Neural cell (in vitro differentiated cells): ENCODE data around the gene PRDM11. TPM values are rescaled to one million over a fixed set of nuclear protein-coding genes. Genes with fewer than 3 reads are reported as not detected.

Experiments
- H2AFZ ChIP-seq: fragments of 200-600, 300-800 bp; sonication (generic), shearing (Covaris generic); 2 replicates; pipeline ENCODE4 v1.6.0; 2014; ENCODE audit warnings: low read depth, mild to moderate bottlenecking, antibody characterized with exemption, low read length, moderate library complexity
- H3F3A ChIP-seq: fragments of 200-600 bp; shearing (Covaris generic); 2 replicates; pipeline ENCODE4 v1.6.1; 2016; ENCODE audit warnings: mild to moderate bottlenecking, moderate library complexity, mixed read lengths, antibody characterized with exemption, low read length; ENCODE audit not compliant: insufficient read depth, poor library complexity, severe bottlenecking
- H3K27ac ChIP-seq: fragments of 200-600, 300-800 bp; sonication (generic), shearing (Covaris generic); 2 replicates; pipeline ENCODE4 v1.5.1; 2014; ENCODE audit warnings: mild to moderate bottlenecking, low read length, moderate library complexity
- H3K27me3 ChIP-seq: fragments of 300-800, 200-600 bp; sonication (generic), shearing (Covaris generic); 2 replicates; pipeline ENCODE4 v1.6.0; 2014; ENCODE audit warnings: mild to moderate bottlenecking, low read depth, low read length, moderate library complexity; ENCODE audit not compliant: insufficient read depth
- H3K36me3 ChIP-seq: fragments of 300-800, 200-600 bp; sonication (generic), shearing (Covaris generic); 2 replicates; pipeline ENCODE4 v1.5.1; 2014; ENCODE audit warnings: mild to moderate bottlenecking, antibody characterized with exemption, low read length, moderate library complexity; ENCODE audit not compliant: insufficient read depth
- H3K4me2 ChIP-seq: fragments of 300-800, 200-600 bp; sonication (generic), shearing (Covaris generic); 2 replicates; pipeline ENCODE4 v1.6.0; 2014; ENCODE audit warnings: mild to moderate bottlenecking, low read length
- H3K4me3 ChIP-seq: fragments of 300-800, 200-600 bp; sonication (generic), shearing (Covaris generic); 2 replicates; pipeline ENCODE4 v1.5.1; 2014; ENCODE audit warnings: mild to moderate bottlenecking, low read length, moderate library complexity
- H3K79me2 ChIP-seq: fragments of 200-600 bp; shearing (Covaris generic); replicated peaks from 2 replicates; pipeline ENCODE4 v1.6.0; 2014; ENCODE audit warnings: mild to moderate bottlenecking, low read length, moderate library complexity; ENCODE audit not compliant: insufficient read depth
- H3K9ac ChIP-seq: fragments of 300-800, 200-600 bp; sonication (generic), shearing (Covaris generic); 2 replicates; pipeline ENCODE4 v1.6.1; 2016; ENCODE audit warnings: mild to moderate bottlenecking, low read length, mixed read lengths
- H3K9me2 ChIP-seq: fragments of 200-600 bp; shearing (Covaris generic); 2 replicates; pipeline ENCODE4 v1.6.1; 2016; ENCODE audit warnings: mild to moderate bottlenecking, low read length, mixed read lengths; ENCODE audit not compliant: insufficient read depth
- H3K9me3 ChIP-seq: fragments of 200-600, 300-800 bp; sonication (generic), shearing (Covaris generic); 2 replicates; pipeline ENCODE4 v1.6.1; 2016; ENCODE audit warnings: mild to moderate bottlenecking, mixed run types, low read length, moderate library complexity, mixed read lengths
- H4K20me1 ChIP-seq: fragments of 200-600 bp; shearing (Covaris generic); 2 replicates; pipeline ENCODE4 v1.6.1; 2016; ENCODE audit warnings: mild to moderate bottlenecking, mixed run types; ENCODE audit not compliant: insufficient read depth
- CTCF ChIP-seq: fragments of 450-650 bp; IDR thresholded peaks from 2 replicates; pipeline ENCODE4 v1.5.1; 2014; ENCODE audit warnings: antibody characterized with exemption, mild to moderate bottlenecking, moderate library complexity; ENCODE audit not compliant: poor library complexity, severe bottlenecking
- EP300 ChIP-seq: fragments of 450-650 bp; conservative IDR thresholded peaks from 2 replicates; pipeline ENCODE4 v1.6.1; 2014; ENCODE audit warnings: antibody characterized with exemption, mild to moderate bottlenecking, moderate library complexity; ENCODE audit not compliant: poor library complexity, severe bottlenecking
- EZH2 ChIP-seq: fragments of 200-600, 300-800 bp; shearing (Covaris generic), sonication (generic); IDR thresholded peaks from 2 replicates; pipeline ENCODE4 v1.6.1; 2014; ENCODE audit warnings: antibody characterized with exemption, low read length, borderline replicate concordance, mild to moderate bottlenecking; ENCODE audit not compliant: insufficient read depth, poor library complexity, severe bottlenecking
- MXI1 ChIP-seq: fragments of 450-650 bp; conservative IDR thresholded peaks from 2 replicates; pipeline ENCODE4 v1.6.1; 2014; ENCODE audit warnings: antibody characterized with exemption, mild to moderate bottlenecking; ENCODE audit not compliant: poor library complexity, severe bottlenecking
- POLR2AphosphoS5 ChIP-seq: IDR thresholded peaks from 2 replicates; pipeline ENCODE4 v1.6.1; 2012
- RAD21 ChIP-seq: fragments of 450-650 bp; conservative IDR thresholded peaks from 2 replicates; pipeline ENCODE4 v1.6.1; 2014; ENCODE audit warnings: antibody characterized with exemption, mild to moderate bottlenecking, moderate library complexity
- REST ChIP-seq: IDR thresholded peaks from 2 replicates; pipeline ENCODE4 v1.6.1; 2012; ENCODE audit warnings: borderline replicate concordance
- SMC3 ChIP-seq: fragments of 450-650 bp; conservative IDR thresholded peaks from 2 replicates; pipeline ENCODE4 v1.6.1; 2014; ENCODE audit warnings: antibody characterized with exemption, mild to moderate bottlenecking, moderate library complexity; ENCODE audit not compliant: poor library complexity
- TAF1 ChIP-seq: IDR thresholded peaks from 2 replicates; pipeline ENCODE4 v1.6.1; 2012; ENCODE audit warnings: low read depth
- polyA plus RNA-seq: library from polyadenylated mRNA; depleted of rRNA; stranded (reverse); fragments of >200 nt; gene quantifications from 2 replicates; pipeline ENCODE4 v1.2.3, GENCODE V29; 2014

PRDM11 gene
- polyA plus RNA-seq, 1 donor from 2014 or later: 2.0 TPM

GRCh38 chr11:45141631-45142030 lies 4.8 kb upstream of the PRDM11 start:
- no peaks in the 10 kb centered on the region for H3K27me3 ChIP-seq
- no peaks in the 10 kb centered on the region for H3F3A ChIP-seq
- TF ChIP-seq REST (no peak), RAD21 (no peak), SMC3 (no peak), TAF1 (no peak), CTCF (no peak), EZH2 (no peak), EP300 (no peak), MXI1 (no peak), POLR2AphosphoS5 (no peak)

GRCh38 chr11:45142241-45143055 lies 4.0 kb upstream of the PRDM11 start:
- TF ChIP-seq CTCF (no peak), REST (no peak), TAF1 (no peak), SMC3 (no peak), RAD21 (no peak), EP300 (no peak), POLR2AphosphoS5 (no peak), EZH2 (no peak), MXI1 (no peak)
- Histone ChIP-seq H3K27me3 (no peaks in the 10 kb centered on the region), H3K27ac (no peak overlapping the region), H3K79me2 (peaks cover under 1% of the 10 kb centered on the region), H3K9me2 (no peaks in the 10 kb centered on the region), H3K4me2 (no peak overlapping the region), H3K9me3 (no peaks in the 10 kb centered on the region), H3K36me3 (no peaks in the 10 kb centered on the region), H4K20me1 (no peaks in the 10 kb centered on the region), H3F3A (no peaks in the 10 kb centered on the region), H2AFZ (no peak overlapping the region), H3K9ac (no peak overlapping the region), H3K4me3 (no peak overlapping the region)

More at GRCh38 chr11:45141631-45142030, 4.8 kb upstream of the PRDM11 start:
- H3K79me2 ChIP-seq: no peaks in the 10 kb centered on the region
- H3K9me3 ChIP-seq: no peaks in the 10 kb centered on the region
- no peak overlapping the region for H3K4me2 ChIP-seq
- H3K36me3 ChIP-seq: no peaks in the 10 kb centered on the region
- H3K4me3 ChIP-seq: no peak overlapping the region
- H3K27ac ChIP-seq: no peak overlapping the region
- no peaks in the 10 kb centered on the region for H3K9me2 ChIP-seq
- no peak overlapping the region for H3K9ac ChIP-seq
- no peaks in the 10 kb centered on the region for H4K20me1 ChIP-seq
- H2AFZ ChIP-seq: no peak overlapping the region
